ENCODE data around the gene PLOD3.
"Not testable (repeated sequence)": the region's sequence is repeated elsewhere in the genome, so short reads cannot be mapped to it uniquely, and the experiment has no call there.

The PLOD3 gene

DNA sequence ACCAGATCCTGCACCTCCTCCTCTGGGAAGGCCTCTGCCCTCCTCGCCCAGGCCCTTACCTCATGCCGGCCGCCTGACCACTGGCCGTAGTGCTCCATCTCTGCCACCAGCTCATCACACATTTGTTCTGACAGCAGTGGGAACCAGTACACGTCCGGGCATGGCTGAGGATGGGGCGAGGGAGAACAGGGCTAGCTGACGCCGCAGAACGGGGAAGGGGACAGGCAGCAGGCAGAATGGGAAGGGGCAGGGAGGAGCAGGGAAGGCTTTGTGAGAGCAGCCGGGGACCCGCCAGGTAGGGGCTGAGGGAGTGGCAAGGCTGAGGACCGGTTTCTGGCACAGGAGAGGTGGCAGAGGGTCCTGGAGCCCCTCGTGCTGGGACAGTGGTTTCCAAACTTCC is 8.6 kb downstream of the PLOD3 start:
- Histone ChIP-seq H2AFZ (ENCODE audit: low read depth, low read length) (no peak overlapping the region), H3K9ac (ENCODE audit: low read length) (no peak overlapping the region), H3K36me3 (replicated peaks; ENCODE audit: low read depth, low read length) (peaks cover 3% of the 10 kb centered on the region), H3K27ac (ENCODE audit: low read length) (no peak overlapping the region), H3K27me3 (ENCODE audit: low read depth, low read length) (no peaks in the 10 kb centered on the region), H3K9me3 (ENCODE audit: insufficient read depth, low read length) (no peaks in the 10 kb centered on the region), H3K4me2 (ENCODE audit: low read length) (no peak overlapping the region), H3K79me2 (ENCODE audit: low read length) (no peaks in the 10 kb centered on the region), H3K4me1 (ENCODE audit: low read length) (no peaks in the 10 kb centered on the region), H3K4me3 (ENCODE audit: low read length) (no peak overlapping the region), H4K20me1 (ENCODE audit: insufficient read depth, low read length) (no peaks in the 10 kb centered on the region)
- TF ChIP-seq EZH2phosphoT487 (IDR thresholded peaks at IDR 0.05; ENCODE audit: low read depth) (no peak), CTCF (IDR thresholded peaks at IDR 0.05; ENCODE audit: low read depth, low read length) (no peak)

DNA sequence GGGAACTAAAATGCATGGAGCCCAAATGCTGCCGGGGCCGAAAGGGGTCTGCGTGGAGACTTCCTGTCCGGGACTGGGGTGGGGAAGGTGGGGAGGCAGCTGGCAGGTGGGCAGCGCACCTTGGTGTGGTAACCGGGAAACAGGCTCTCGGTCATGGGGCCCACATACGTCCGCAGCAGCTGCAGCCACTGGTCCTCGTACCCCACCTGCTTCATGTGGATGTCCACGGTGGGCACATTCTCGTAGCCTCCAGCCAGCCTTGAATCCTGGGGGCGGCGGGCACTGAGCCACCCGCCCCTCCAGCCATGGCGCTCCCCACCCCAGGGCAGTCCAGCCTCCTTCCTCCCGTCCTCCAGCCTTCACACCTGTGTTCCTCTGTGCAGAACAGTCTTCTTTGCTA is 9.9 kb downstream of the PLOD3 start:
- no peak overlapping the region for H3K4me2 ChIP-seq (ENCODE audit: low read length)
- no peak overlapping the region for H3K4me3 ChIP-seq (ENCODE audit: low read length)
- no peak overlapping the region for H3K27ac ChIP-seq (ENCODE audit: low read length)
- H3K79me2 ChIP-seq (ENCODE audit: low read length): no peaks in the 10 kb centered on the region
- H3K27me3 ChIP-seq (ENCODE audit: low read depth, low read length): no peaks in the 10 kb centered on the region
- H3K9ac ChIP-seq (ENCODE audit: low read length): no peak overlapping the region
- H3K4me1 ChIP-seq (ENCODE audit: low read length): no peaks in the 10 kb centered on the region
- H4K20me1 ChIP-seq (ENCODE audit: insufficient read depth, low read length): no peaks in the 10 kb centered on the region
- no peak overlapping the region for H2AFZ ChIP-seq (ENCODE audit: low read depth, low read length)
- no peaks in the 10 kb centered on the region for H3K9me3 ChIP-seq (ENCODE audit: insufficient read depth, low read length)
- no peak for TF ChIP-seq EZH2phosphoT487 (IDR thresholded peaks at IDR 0.05; ENCODE audit: low read depth)
- no peak for TF ChIP-seq CTCF (IDR thresholded peaks at IDR 0.05; ENCODE audit: low read depth, low read length)
- peaks cover 3% of the 10 kb centered on the region for H3K36me3 ChIP-seq (replicated peaks; ENCODE audit: low read depth, low read length)

DNA sequence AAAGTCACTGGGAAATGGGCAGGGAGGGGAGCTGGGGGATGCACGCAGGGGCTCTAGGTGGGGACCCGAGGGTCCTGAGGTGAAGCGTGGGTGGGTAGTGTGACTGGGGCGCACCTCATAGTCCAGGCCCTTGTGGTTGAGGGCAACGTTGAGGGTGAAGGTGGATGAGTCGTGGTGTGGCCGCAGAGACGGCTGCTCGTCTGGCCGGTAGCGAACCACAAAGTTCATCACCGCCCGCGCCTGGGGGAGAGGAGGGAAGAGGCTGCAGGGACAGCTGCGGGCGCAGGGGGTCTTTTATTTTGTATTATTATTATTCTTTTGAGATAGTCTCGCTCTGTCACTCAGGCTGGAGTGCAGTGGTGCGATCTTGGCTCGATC is 10.7 kb downstream of the PLOD3 start:
- H3K27me3 ChIP-seq (ENCODE audit: low read depth, low read length): no peaks in the 10 kb centered on the region

GRCh38 chr7:101205901-101206664 is 11.3 kb downstream of the PLOD3 start:
- no peaks in the 10 kb centered on the region for H4K20me1 ChIP-seq (ENCODE audit: insufficient read depth, low read length)
- no peaks in the 10 kb centered on the region for H3K36me3 ChIP-seq (replicated peaks; ENCODE audit: low read depth, low read length)
- no peaks in the 10 kb centered on the region for H3K27me3 ChIP-seq (ENCODE audit: low read depth, low read length)
- H3K9me3 ChIP-seq (ENCODE audit: insufficient read depth, low read length): no peaks in the 10 kb centered on the region
- no peaks in the 10 kb centered on the region for H3K79me2 ChIP-seq (ENCODE audit: low read length)
- H3K4me2 ChIP-seq (ENCODE audit: low read length): no peak overlapping the region
- no peak overlapping the region for H2AFZ ChIP-seq (ENCODE audit: low read depth, low read length)
- TF ChIP-seq EZH2phosphoT487 (IDR thresholded peaks at IDR 0.05; ENCODE audit: low read depth) (no peak), CTCF (IDR thresholded peaks at IDR 0.05; ENCODE audit: low read depth, low read length) (no peak)
- H3K4me3 ChIP-seq (ENCODE audit: low read length): no peak overlapping the region
- H3K9ac ChIP-seq (ENCODE audit: low read length): no peak overlapping the region
- no peak overlapping the region for H3K27ac ChIP-seq (ENCODE audit: low read length)
- no peaks in the 10 kb centered on the region for H3K4me1 ChIP-seq (ENCODE audit: low read length)

More for the DNA sequence above, 10.7 kb downstream of the PLOD3 start:
- TF ChIP-seq EZH2phosphoT487 (IDR thresholded peaks at IDR 0.05; ENCODE audit: low read depth): no peak
- TF ChIP-seq CTCF (IDR thresholded peaks at IDR 0.05; ENCODE audit: low read depth, low read length): no peak
- Histone ChIP-seq H3K27ac (ENCODE audit: low read length) (no peak overlapping the region), H4K20me1 (ENCODE audit: insufficient read depth, low read length) (no peaks in the 10 kb centered on the region), H3K36me3 (replicated peaks; ENCODE audit: low read depth, low read length) (no peaks in the 10 kb centered on the region), H3K9ac (ENCODE audit: low read length) (no peak overlapping the region), H3K4me1 (ENCODE audit: low read length) (no peaks in the 10 kb centered on the region), H3K9me3 (ENCODE audit: insufficient read depth, low read length) (no peaks in the 10 kb centered on the region), H3K79me2 (ENCODE audit: low read length) (no peaks in the 10 kb centered on the region), H3K4me3 (ENCODE audit: low read length) (no peak overlapping the region), H3K4me2 (ENCODE audit: low read length) (no peak overlapping the region), H2AFZ (ENCODE audit: low read depth, low read length) (no peak overlapping the region)

GRCh38 chr7:101203740-101204738 is 13.3 kb downstream of the PLOD3 start:
- not testable (repeated sequence) for H3K9ac ChIP-seq (ENCODE audit: low read length); H3K27ac ChIP-seq (ENCODE audit: low read length); H3K4me2 ChIP-seq (ENCODE audit: low read length)

More at GRCh38 chr7:101203740-101204738, 13.3 kb downstream of the PLOD3 start:
- H4K20me1 ChIP-seq (ENCODE audit: insufficient read depth, low read length); H3K36me3 ChIP-seq (replicated peaks; ENCODE audit: low read depth, low read length); H3K4me1 ChIP-seq (ENCODE audit: low read length); H3K27me3 ChIP-seq (ENCODE audit: low read depth, low read length); H3K9me3 ChIP-seq (ENCODE audit: insufficient read depth, low read length); H3K4me3 ChIP-seq (ENCODE audit: low read length); H2AFZ ChIP-seq (ENCODE audit: low read depth, low read length); H3K79me2 ChIP-seq (ENCODE audit: low read length): not testable (repeated sequence)

Data from OCI-LY3 (cell line).